Measurements from ENCODE around the gene ZNF365.

GRCh38 chr10:62394556-62395018, 20.4 kb downstream of the ZNF365 start:
- TF ChIP-seq POLR2A (IDR thresholded peaks at IDR 0.05) (no peak), CTCF (IDR thresholded peaks at IDR 0.05) (no peak)

Data from uterus (tissue), 2 donors.